GM23248 (cell line): ENCODE data around the gene TRIM37.

ENCODE experiments used
- EZH2 ChIP-seq: fragments of 200-600 bp; sonication (generic); IDR thresholded peaks from 2 replicates; pipeline ENCODE4 v1.6.1; 2018; ENCODE audit warnings: antibody characterized with exemption, mild to moderate bottlenecking; ENCODE audit not compliant: insufficient read depth, poor library complexity, severe bottlenecking
- EZH2phosphoT487 ChIP-seq: fragments of 200-600 bp; sonication (generic); IDR thresholded peaks from 2 replicates; pipeline ENCODE4 v1.6.1; 2018; ENCODE audit warnings: antibody characterized with exemption, moderate library complexity, mild to moderate bottlenecking, low read depth; ENCODE audit not compliant: insufficient read depth

DNA sequence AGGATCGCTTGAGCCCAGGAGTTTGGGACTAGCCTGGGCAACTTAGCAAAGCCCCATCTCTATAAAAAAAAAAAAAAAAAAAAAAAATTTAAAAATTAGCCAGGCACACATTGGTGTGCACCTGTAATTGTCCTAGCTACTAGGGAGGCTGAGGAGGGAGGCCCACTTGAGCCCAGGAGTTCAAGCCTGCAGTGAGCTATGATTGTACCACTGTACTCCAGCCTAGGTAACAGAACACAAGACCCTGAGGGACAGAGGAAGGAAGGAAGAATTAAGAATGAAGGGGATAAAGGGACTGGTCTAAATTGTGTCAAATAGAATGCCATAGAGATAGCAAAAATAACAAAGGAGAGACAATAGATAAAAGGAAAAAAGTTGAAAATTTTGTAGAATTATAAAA, 102.8 kb downstream of the TRIM37 start:
- no peak for TF ChIP-seq EZH2phosphoT487
- TF ChIP-seq EZH2 = no peak
